SK-N-SH (cell line): Measurements from ENCODE around the gene ALPL. TPM values are rescaled to one million over a fixed set of nuclear protein-coding genes. Genes with fewer than 3 reads are reported as not detected.

ENCODE experiments used
- CTCF ChIA-PET: fragments of 300-600, 350-600 bp; formaldehyde crosslinking; extraction: SDS; loops from one replicate; lab custom pipeline; 2021; lab: Yijun Ruan, JAX
- POLR2A ChIA-PET: fragments of 350-600 bp; sonication (Branson Sonifier 250); formaldehyde crosslinking; extraction: SDS; loops from one replicate; lab custom pipeline; 2020; ENCODE audit warnings: antibody characterized with exemption, inconsistent platforms; lab: Yijun Ruan, JAX
- DNase-seq: peaks from one replicate; pipeline ENCODE4 v3.0.0; 2012
- H2AFZ ChIP-seq: fragments of 200-600 bp; sonication (generic); 2 replicates; pipeline ENCODE4 v1.8.1; 2016; ENCODE audit warnings: antibody characterized with exemption, mild to moderate bottlenecking, low read depth
- H3F3A ChIP-seq: fragments of 200-600 bp; sonication (generic); replicated peaks from 2 replicates; pipeline ENCODE3; 2016; ENCODE audit warnings: antibody characterized with exemption, mild to moderate bottlenecking; ENCODE audit not compliant: insufficient read depth
- H3K27ac ChIP-seq, 2 experiments: fragments of 200-500 bp in 1 of 2; fragments of 200-600 bp in 1 of 2; sonication (Bioruptor generic) in 1 of 2; sonication (generic), shearing (Covaris generic) in 1 of 2; 2 replicates each; pipeline versions ENCODE4 v1.5.1 to v1.6.1; 2014 to 2016; ENCODE audit warnings: low read depth in 2 of 2, inconsistent platforms in 1 of 2, low read length in 1 of 2, mild to moderate bottlenecking in 1 of 2, mixed read lengths in 1 of 2
- H3K27me3 ChIP-seq: fragments of 200-600 bp; sonication (generic), shearing (Covaris generic); 2 replicates; pipeline ENCODE4 v1.6.1; 2016; ENCODE audit warnings: mixed run types; ENCODE audit not compliant: insufficient read depth
- H3K36me3 ChIP-seq, 2 experiments: fragments of 200-500 bp in 1 of 2; fragments of 200-600 bp in 1 of 2; sonication (Bioruptor generic) in 1 of 2; sonication (generic) in 1 of 2; replicated peaks in 1 of 2; 2 replicates each; pipeline versions ENCODE3 to v1.5.1; 2014 to 2016; ENCODE audit warnings: low read length in 1 of 2, mild to moderate bottlenecking in 1 of 2; ENCODE audit not compliant: insufficient read depth in 2 of 2, control insufficient read depth in 1 of 2
- H3K4me1 ChIP-seq, 2 experiments: fragments of 200-500 bp in 1 of 2; fragments of 200-600 bp in 1 of 2; sonication (Bioruptor generic) in 1 of 2; sonication (generic), shearing (Covaris generic) in 1 of 2; 2 replicates each; pipeline versions ENCODE4 v1.5.1 to v1.6.1; 2014 to 2016; ENCODE audit warnings: low read depth in 1 of 2, low read length in 1 of 2, mixed run types in 1 of 2; ENCODE audit not compliant: insufficient read depth in 2 of 2, control insufficient read depth in 1 of 2
- H3K4me2 ChIP-seq: fragments of 200-600 bp; sonication (generic), shearing (Covaris generic); 2 replicates; pipeline ENCODE4 v1.6.1; 2017; ENCODE audit warnings: mixed run types
- H3K4me3 ChIP-seq, 2 experiments: fragments of 200-500 bp in 1 of 2; fragments of 200-600 bp in 1 of 2; sonication (Bioruptor generic) in 1 of 2; sonication (generic), shearing (Covaris generic) in 1 of 2; 2 replicates each; pipeline versions ENCODE4 v1.5.1 to v1.8.1; 2014 to 2016; ENCODE audit warnings: low read depth in 2 of 2, inconsistent platforms in 1 of 2, low read length in 1 of 2, mild to moderate bottlenecking in 1 of 2, mixed read lengths in 1 of 2, moderate library complexity in 1 of 2
- H3K79me2 ChIP-seq: fragments of 200-600 bp; sonication (generic); 2 replicates; pipeline ENCODE4 v1.8.1; 2017; ENCODE audit warnings: mild to moderate bottlenecking; ENCODE audit not compliant: insufficient read depth
- H3K9ac ChIP-seq: fragments of 200-600 bp; sonication (generic); 2 replicates; pipeline ENCODE4 v1.6.1; 2017; ENCODE audit warnings: mixed run types
- H3K9me2 ChIP-seq: fragments of 200-600 bp; sonication (generic); 2 replicates; pipeline ENCODE4 v1.6.1; 2017; ENCODE audit warnings: mixed run types
- H3K9me3 ChIP-seq: fragments of 200-600 bp; sonication (generic); 2 replicates; pipeline ENCODE4 v1.6.1; 2017; ENCODE audit warnings: mixed run types, mild to moderate bottlenecking, moderate library complexity
- H4K20me1 ChIP-seq: fragments of 200-600 bp; sonication (generic); 2 replicates; pipeline ENCODE4 v1.6.1; 2017; ENCODE audit warnings: mild to moderate bottlenecking, mixed run types; ENCODE audit not compliant: insufficient read depth
- CHD2 ChIP-seq: fragments of 150-350 bp; IDR thresholded peaks from 2 replicates; pipeline ENCODE4 v1.6.1; 2018; ENCODE audit warnings: low read length; ENCODE audit not compliant: partially characterized antibody
- ELF1 ChIP-seq: IDR thresholded peaks from 2 replicates; pipeline ENCODE4 v1.4.0; 2012
- EP300 ChIP-seq, 2 experiments: IDR thresholded peaks; 2 replicates each; pipeline versions ENCODE4 v1.4.0 to v1.6.1; 2012; ENCODE audit warnings: borderline replicate concordance in 1 of 2, low read depth in 1 of 2, low read length in 1 of 2
- EZH2phosphoT487 ChIP-seq: fragments of 200-600 bp; sonication (generic); IDR thresholded peaks from 2 replicates; pipeline ENCODE4 v1.6.1; 2017; ENCODE audit warnings: low read depth, mixed run types, mild to moderate bottlenecking, antibody characterized with exemption, moderate library complexity, borderline replicate concordance
- FOXJ3 ChIP-seq: sonication (generic); formaldehyde crosslinking; IDR thresholded peaks from 2 replicates; pipeline ENCODE4 v1.5.1; 2020; ENCODE audit warnings: mild to moderate bottlenecking, missing genetic modification reagents
- FOXM1 ChIP-seq: IDR thresholded peaks from 2 replicates; pipeline ENCODE4 v1.4.0; 2012; ENCODE audit warnings: low read depth, mild to moderate bottlenecking
- JUND ChIP-seq: IDR thresholded peaks from 2 replicates; pipeline ENCODE4 v1.4.0; 2012
- MEF2A ChIP-seq: IDR thresholded peaks from 2 replicates; pipeline ENCODE4 v1.4.0; 2012; ENCODE audit warnings: low read depth, borderline replicate concordance
- MXI1 ChIP-seq: IDR thresholded peaks from 2 replicates; pipeline ENCODE4 v1.6.1; 2012; ENCODE audit warnings: mild to moderate bottlenecking, low read depth, low read length, improper control_type of control experiment
- NRF1 ChIP-seq: IDR thresholded peaks from 2 replicates; pipeline ENCODE4 v1.6.1; 2012; ENCODE audit warnings: low read depth, mild to moderate bottlenecking, low read length
- RAD21 ChIP-seq: IDR thresholded peaks from 2 replicates; pipeline ENCODE4 v1.6.1; 2012; ENCODE audit warnings: mild to moderate bottlenecking, low read length
- RCOR1 ChIP-seq: fragments of 150-350 bp; IDR thresholded peaks from 2 replicates; pipeline ENCODE4 v1.6.1; 2017; ENCODE audit warnings: antibody characterized with exemption, low read length
- RFX5 ChIP-seq: IDR thresholded peaks from 2 replicates; pipeline ENCODE4 v1.6.1; 2012; ENCODE audit warnings: mild to moderate bottlenecking, improper control_type of control experiment, low read length
- SIN3A ChIP-seq: IDR thresholded peaks from 2 replicates; pipeline ENCODE4 v1.6.1; 2012; ENCODE audit warnings: low read depth, mild to moderate bottlenecking, low read length, moderate library complexity, borderline replicate concordance
- SMC3 ChIP-seq: IDR thresholded peaks from 2 replicates; pipeline ENCODE4 v1.6.1; 2012; ENCODE audit warnings: low read depth, low read length, improper control_type of control experiment
- TAF1 ChIP-seq: IDR thresholded peaks from 2 replicates; pipeline ENCODE4 v1.6.1; 2012; ENCODE audit warnings: low read depth, mild to moderate bottlenecking, low read length, moderate library complexity, borderline replicate concordance
- TCF12 ChIP-seq: IDR thresholded peaks from 2 replicates; pipeline ENCODE4 v1.4.0; 2012
- YY1 ChIP-seq: IDR thresholded peaks from 2 replicates; pipeline ENCODE4 v1.4.0; 2012; ENCODE audit warnings: low read depth, mild to moderate bottlenecking
- ZBTB33 ChIP-seq: IDR thresholded peaks from 2 replicates; pipeline ENCODE4 v1.4.0; 2012; ENCODE audit warnings: low read depth, borderline replicate concordance
- WGBS: methylation state at CpG from one replicate; pipeline ENCODE4 v1.1.6; 2017; ENCODE audit warnings: low lambda C conversion rate; 5-methylcytosine and 5-hydroxymethylcytosine counted together
- polyA plus RNA-seq, 3 experiments: library from polyadenylated mRNA; depleted of rRNA; stranded (reverse); fragments of >200 nt; gene quantifications; 2 replicates each; pipeline ENCODE4 v1.2.3, GENCODE V29; 2012
- TF ChIP-seq, protein P1 (sequence below): IDR thresholded peaks from 2 replicates; pipeline ENCODE4 v1.4.0; 2012; ENCODE audit warnings: low read depth

Gene ALPL
- polyA plus RNA-seq, 1 of the 3 experiments (the other 2 are of a cell fraction): 0.69 TPM

GRCh38 chr1:21560916-21561638 lies 51.9 kb downstream of the ALPL start:
- no peaks in the 10 kb centered on the region for H3F3A ChIP-seq
- TF ChIP-seq EZH2phosphoT487 (no peak), RFX5 (no peak), FOXM1 (no peak), CHD2 (no peak), TCF12 (no peak), YY1 (no peak)
- TF ChIP-seq, all 33 proteins: peak for 0
- no peaks in the 10 kb centered on the region; a peak in 1 of 4 replicates for H3K4me1 ChIP-seq
- H3K27ac ChIP-seq: no peak overlapping the region
- H3K79me2 ChIP-seq: no peaks in the 10 kb centered on the region
- no peaks in the 10 kb centered on the region for H3K9me3 ChIP-seq
- H2AFZ ChIP-seq: no peak overlapping the region
- ChIA-PET CTCF (interaction anchor here (0.6 to 1.6 kb wide), 2 partner anchors 191 to 291 kb away, joined by 3 to 8 read pairs; no protein-coding TSS in a partner anchor), POLR2A (no interaction called here)
- no peaks in the 10 kb centered on the region for H4K20me1 ChIP-seq
- H3K27me3 ChIP-seq: no peaks in the 10 kb centered on the region
- H3K9ac ChIP-seq: no peak overlapping the region
- no peaks in the 10 kb centered on the region for H3K9me2 ChIP-seq
- no peaks in the 10 kb centered on the region for H3K36me3 ChIP-seq
- no peak for DNase-seq
- WGBS: 55% methylated on average over 7 of the region's 12 CpGs
- H3K4me3 ChIP-seq: no peak overlapping the region
- no peak overlapping the region for H3K4me2 ChIP-seq

DNA sequence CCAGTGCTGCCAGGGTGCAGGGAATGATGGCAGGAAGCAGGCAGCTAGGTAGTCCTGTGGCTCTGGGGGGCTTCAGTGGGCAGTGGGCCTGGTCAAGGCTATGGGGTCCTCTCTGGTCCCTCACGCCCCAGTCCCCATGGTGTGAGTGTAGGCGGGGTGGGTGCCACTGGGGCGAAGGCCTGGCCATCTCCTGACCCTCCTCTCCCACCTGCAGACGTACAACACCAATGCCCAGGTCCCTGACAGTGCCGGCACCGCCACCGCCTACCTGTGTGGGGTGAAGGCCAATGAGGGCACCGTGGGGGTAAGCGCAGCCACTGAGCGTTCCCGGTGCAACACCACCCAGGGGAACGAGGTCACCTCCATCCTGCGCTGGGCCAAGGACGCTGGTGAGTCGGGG lies 53.7 kb downstream of the ALPL start:
- Histone ChIP-seq H3K4me3 (no peak overlapping the region), H3K4me2 (no peak overlapping the region), H3K36me3 (no peaks in the 10 kb centered on the region), H3F3A (no peaks in the 10 kb centered on the region), H3K27me3 (no peaks in the 10 kb centered on the region), H4K20me1 (no peaks in the 10 kb centered on the region), H3K9me3 (no peaks in the 10 kb centered on the region), H2AFZ (no peak overlapping the region), H3K4me1 (no peaks in the 10 kb centered on the region; a peak in 1 of 4 replicates), H3K9me2 (no peaks in the 10 kb centered on the region), H3K9ac (no peak overlapping the region), H3K79me2 (no peaks in the 10 kb centered on the region), H3K27ac (no peak overlapping the region)
- no peak for TF ChIP-seq SMC3
- TF ChIP-seq TAF1: no peak
- no peak for TF ChIP-seq FOXJ3 (CRISPR knock-in tag)
- TF ChIP-seq, protein P1, sequence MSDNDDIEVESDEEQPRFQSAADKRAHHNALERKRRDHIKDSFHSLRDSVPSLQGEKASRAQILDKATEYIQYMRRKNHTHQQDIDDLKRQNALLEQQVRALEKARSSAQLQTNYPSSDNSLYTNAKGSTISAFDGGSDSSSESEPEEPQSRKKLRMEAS: no peak
- no peak for TF ChIP-seq SIN3A
- no peak for TF ChIP-seq RAD21
- TF ChIP-seq ZBTB33: no peak
- no peak for TF ChIP-seq EP300 (IDR thresholded peaks at IDR 0.05; ENCODE audit: borderline replicate concordance in 1 of 2, low read depth in 1 of 2, low read length in 1 of 2)
- no peak for TF ChIP-seq NRF1
- no peak for TF ChIP-seq RCOR1
- no peak for TF ChIP-seq ELF1
- no peak for TF ChIP-seq CHD2
- TF ChIP-seq YY1: no peak
- TF ChIP-seq MEF2A: no peak
- TF ChIP-seq TCF12: no peak
- no peak for TF ChIP-seq MXI1
- TF ChIP-seq JUND: no peak
- 71% methylated on average over 5 of the region's 15 CpGs for WGBS
- ChIA-PET CTCF (no interaction called here), POLR2A (no interaction called here)
- DNase-seq: no peak
